GM21381 (cell line): ENCODE results near the gene MYOF.
"Not testable (repeated sequence)": the region's sequence is repeated elsewhere in the genome, so short reads cannot be mapped to it uniquely, and the experiment has no call there.

Source experiments
- ATAC-seq: cut with Tn5 transposase; IDR thresholded peaks from one replicate; pipeline ENCODE4 v1.9.1; 2021; ENCODE audit warnings: mild to moderate bottlenecking, moderate library complexity; ENCODE audit not compliant: unreplicated experiment

MYOF gene

DNA sequence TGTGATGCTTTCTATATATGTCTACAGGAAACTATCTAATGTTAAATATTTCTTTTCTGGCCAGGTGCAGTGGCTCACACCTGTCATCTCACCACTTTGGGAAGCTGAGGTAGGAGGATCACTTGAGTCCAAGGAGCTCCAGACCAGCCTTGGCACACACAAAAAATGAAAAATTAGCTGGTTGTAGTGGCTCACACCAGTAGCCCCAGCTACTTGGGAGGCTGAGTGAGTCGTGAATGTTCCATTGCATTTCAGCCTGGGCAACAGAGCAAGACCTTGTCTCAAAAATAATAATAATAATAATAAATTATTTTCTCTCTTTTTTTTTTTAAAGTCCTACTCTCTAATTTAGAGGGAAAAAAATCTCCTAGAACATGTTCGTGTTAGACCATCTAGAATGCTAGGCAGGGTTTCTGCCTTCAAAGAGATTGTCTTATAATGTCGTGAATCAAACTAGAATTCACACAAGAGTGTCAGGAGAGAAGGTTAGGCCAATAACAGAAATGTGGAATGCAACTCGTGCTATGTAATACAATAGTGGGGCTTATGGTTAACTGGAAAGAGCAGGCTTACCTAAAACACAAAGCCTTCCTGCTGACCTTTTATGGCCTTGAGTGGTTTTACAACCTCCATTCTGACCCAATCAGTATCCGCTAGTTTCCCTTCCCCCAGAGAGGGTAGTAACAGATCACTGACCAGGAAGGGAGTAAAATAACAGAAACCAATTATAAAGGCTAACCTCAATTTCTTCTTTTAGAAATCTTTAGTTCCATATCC is 46.3 kb downstream of the MYOF start:
- no peak for ATAC-seq

DNA sequence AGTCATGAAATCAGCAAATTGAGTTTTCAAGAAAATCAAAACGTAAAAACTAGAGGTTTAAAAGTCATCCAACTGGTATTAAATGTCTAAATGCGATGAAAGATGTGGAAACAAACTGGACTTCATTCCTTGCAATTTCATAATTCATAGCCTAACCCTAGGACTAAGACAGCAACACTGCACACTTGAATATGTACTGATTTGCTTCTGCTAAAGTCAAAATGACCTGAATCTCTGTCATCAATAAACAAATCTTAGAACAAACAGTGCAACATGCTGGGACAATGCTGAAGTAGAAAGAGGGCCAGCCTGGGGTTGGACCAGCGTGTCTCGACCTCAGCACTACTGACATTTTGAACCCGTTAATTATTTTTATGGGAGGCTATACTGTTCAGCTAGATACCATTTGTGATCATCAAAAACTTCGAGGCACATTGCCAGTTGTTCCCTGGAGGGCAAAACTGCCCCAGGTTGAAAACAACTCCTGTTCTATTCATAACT is 47.1 kb downstream of the MYOF start:
- ATAC-seq: no peak

DNA sequence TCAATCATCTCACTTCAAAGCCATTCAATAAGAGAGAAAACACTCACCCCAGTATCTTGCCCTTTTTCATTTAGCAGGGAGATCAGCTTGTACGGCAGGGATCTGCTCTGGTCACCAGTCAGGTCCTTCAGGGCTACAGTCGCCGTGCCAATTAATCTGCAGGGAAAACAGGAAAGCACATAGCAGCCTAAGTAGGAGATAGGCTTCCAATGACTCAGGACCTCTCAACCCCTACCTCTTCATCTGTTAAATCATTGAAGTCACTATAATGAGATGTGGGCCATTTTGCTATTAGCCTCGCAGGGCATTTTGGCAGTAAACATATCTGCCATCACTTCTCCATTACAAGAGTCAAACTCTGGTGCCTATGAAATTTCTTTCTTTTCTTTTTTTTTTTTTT is 50.8 kb downstream of the MYOF start:
- no peak for ATAC-seq

DNA sequence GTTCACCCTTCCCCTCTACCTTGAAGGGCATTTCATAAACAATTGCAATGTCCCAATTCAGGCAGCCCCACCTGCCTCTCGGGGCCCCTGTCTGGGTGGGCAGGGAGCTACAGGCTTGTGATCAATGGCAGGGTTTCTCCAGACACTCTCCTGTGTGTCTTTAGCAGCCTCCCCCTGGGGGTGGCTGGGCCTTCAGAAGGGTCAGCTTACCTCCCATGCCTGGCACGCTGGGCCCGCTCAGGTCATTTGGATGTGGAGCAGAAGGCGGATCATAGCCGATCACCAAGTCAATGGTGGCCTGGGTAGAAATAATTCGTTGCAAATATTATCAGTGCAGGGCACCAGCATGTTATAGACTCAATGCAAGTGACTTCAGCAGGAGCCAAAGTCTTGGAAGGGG is 56.3 kb downstream of the MYOF start:
- no peak for ATAC-seq

DNA sequence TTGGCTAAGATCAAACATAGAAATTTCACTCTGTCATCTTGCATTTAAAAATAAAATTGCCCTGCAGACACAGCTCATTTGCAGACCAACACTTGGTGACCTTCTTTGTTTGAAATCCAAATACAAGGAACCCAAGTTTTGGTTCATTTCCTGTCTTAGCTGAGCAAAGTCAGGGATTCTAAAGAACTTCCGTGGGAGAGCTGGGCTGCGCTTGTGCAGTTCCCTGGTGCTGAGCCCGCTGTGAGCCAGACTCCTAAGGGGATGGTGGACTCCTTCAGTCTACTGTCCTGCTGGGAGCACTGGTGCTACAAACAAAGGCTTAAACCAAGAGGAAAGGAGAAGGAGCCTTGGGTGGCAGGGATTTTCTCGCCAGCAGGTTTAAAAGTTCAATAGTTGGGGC is 60.0 kb downstream of the MYOF start:
- no peak for ATAC-seq

DNA sequence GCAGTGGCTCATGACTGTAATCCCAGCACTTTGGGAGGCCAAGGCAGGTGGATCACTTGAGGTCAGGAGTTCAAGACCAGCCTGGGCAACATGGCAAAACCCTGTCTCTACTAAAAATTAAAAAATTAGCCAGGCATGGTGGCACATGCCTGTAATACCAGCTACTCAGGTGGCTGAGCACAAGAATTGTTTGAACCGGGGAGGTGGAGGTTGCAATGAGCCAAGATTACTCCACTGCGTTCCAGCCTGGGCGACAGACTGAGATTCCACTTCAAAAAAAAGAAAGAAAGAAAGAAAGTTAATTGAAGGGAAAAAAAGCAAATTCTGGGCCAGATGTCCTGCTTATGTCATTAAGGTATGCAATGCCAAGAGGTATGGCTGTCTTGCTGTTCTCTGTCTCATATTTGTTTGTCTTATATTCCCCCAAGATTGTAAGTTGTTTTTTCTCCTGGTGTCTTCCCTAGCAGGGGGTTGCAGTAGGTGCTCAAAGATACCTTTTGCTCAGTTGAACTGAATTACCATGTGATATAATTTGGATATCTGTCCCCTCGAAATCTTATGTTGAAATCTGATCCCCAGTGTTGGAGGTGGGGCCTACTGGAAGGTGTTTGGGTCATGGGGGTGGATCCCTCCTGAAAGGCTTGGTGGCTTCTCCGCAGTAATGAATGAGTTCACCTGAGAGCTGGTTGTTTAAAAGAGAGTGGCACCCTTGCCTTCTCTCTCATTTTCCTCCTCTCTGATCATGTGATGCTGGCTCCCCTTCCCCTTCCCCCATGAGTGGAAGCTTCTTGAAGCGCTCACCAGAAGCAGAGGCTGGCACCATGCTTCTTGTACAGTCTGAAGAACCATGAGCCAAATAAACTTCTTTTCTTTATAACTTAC is 60.9 kb downstream of the MYOF start:
- ATAC-seq: no peak

DNA sequence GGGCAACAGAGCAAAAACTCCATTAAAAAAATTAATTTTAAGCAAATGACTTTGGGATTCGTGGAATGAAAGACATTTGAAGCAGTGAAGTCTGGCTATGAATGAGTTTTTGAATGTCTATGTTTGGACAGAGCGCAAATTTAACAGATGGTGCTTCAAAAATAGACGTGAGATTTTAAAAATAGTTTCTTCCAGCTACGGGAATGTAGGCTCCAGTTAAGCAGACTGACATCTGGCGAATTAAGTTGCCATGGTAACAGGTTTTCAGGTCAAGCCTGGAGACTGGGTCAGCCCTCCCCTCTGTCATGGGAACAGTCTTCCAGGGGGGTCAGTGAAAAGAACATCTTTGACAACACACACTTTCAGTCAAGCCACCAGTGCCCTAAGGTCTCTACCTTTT is 62.0 kb downstream of the MYOF start:
- no peak for ATAC-seq

DNA sequence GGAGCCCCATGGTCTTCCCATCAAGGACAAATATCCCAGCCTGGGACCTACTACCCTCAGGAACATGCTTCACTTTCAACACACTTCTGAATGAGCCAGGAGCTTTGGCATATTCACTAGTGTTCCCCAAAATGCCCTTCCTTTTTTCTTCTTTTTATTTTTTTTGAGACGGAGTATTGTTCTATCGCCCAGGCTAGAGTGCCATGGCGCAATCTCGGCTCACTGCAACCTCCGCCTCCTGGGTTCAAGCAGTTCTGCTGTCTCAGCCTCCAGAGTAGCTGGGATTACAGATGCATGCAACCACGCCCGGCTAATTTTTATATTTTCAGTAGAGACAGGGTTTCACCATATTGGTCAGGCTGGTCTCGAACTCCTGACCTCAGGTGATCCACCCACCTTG is 63.1 kb downstream of the MYOF start:
- ATAC-seq: not testable (repeated sequence)

DNA sequence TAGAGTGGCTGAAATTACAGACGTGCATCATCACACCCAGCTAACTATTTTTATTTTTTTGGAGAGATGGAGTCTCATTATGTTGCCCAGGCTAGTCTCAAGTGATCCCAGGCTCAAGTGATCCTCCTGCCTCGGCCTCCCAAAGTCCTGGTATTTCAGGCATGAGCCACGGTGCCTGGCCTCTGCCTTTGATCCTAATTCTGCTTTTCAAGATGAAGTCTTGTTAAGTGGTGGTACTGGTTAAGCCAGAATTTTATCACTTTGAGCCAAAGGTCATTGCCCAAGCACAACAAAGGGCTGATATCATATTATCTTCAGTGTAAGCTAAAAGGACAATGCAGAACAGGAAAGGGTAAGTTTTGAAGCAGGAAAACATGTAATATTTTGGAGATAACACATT is 64.2 kb downstream of the MYOF start:
- ATAC-seq: no peak

DNA sequence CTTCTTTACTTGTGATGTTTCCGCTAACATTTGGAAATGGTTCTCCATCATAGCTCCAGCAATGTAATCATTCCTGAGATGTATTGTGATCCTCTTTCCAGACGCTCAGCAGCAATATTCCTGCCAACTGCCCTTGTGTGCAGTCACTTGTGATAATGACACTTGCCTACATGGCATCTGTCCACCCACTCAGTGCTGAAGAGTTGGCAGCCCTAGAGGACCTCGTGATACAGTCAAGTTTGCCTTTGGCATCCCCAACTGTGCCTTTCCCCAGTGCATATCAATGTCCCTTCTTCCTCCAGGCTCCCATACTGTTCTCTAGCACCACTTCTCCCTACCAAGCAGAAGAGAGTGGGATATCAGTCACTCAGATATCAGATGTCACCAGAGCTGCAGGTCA is 64.9 kb downstream of the MYOF start:
- ATAC-seq: no peak

DNA sequence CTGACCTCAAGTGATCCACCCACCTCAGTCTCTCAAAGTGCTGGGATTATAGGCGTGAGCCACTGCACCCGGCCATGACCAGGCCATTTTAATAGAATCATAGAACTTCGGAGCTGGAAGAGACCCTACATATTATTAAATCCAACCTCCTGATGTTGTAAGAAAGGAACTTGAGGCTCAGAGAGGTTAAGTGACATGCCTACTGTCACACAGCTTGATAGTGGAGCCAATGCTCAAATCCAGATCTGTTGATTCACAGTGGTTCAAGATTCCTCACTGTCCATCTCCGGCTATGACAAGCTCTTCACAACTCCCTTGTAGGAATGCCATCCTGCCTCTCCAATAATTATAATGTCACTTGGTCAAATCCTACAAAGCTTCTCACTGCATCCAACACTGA is 65.3 kb downstream of the MYOF start:
- ATAC-seq: no peak

DNA sequence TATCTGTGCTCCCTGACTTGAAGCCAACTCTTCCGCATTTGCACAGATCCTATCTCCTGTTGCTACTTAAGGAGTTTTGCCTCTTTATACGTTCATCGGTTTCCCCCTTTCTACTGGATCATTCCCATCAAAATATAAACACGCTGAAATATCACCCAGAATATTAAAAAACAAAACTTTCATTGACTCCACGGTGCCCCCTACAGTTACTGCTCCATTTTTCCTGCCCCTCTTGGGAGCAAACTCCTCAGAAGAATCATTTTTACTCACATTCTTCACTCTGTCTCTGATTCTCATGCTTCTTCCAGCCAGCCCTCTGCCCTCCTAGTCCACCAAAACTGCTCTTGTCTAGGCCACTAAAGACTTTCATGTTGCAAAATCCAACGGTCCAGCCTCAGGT is 66.4 kb downstream of the MYOF start:
- ATAC-seq: no peak

DNA sequence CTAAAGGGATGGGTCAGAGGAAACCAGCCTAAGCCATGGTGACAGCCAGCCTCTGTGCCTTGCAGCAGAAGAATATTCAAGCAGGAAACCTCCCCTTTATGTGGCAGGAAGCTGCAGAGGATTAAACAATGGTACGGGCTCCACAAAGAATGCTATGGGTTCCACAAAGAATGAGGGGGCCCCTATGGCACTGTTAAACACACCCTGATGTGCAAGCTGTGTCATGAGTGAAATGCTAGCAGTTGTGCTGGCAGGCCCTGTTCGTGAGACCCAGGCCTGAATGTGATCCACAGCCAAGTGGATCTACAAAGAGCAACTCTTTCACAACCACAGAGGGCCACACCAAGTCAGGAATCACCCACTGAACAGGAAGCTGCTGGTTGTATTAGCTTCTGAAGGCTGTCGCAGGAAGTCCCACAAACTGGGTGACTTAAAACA is 68.9 kb downstream of the MYOF start:
- ATAC-seq: no peak

DNA sequence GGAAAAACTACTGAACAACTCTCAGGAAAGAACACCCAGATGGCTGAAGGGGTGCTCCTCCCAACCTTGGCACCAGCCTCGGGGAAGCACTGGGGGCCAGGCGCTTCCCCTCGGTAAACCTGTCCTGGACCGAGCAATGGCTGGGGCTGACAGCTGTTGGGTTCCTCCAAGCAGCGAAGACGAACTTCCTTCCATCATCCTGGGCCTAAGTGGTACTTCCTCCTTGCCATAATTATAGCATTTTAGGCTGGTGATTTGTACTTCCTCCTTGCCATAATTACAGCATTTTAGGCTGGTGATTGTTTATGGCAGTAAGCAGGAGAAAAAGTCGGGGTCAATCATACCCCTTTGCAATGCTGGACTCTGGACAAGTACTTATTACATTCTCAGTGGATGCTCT is 69.3 kb downstream of the MYOF start:
- no peak for ATAC-seq

DNA sequence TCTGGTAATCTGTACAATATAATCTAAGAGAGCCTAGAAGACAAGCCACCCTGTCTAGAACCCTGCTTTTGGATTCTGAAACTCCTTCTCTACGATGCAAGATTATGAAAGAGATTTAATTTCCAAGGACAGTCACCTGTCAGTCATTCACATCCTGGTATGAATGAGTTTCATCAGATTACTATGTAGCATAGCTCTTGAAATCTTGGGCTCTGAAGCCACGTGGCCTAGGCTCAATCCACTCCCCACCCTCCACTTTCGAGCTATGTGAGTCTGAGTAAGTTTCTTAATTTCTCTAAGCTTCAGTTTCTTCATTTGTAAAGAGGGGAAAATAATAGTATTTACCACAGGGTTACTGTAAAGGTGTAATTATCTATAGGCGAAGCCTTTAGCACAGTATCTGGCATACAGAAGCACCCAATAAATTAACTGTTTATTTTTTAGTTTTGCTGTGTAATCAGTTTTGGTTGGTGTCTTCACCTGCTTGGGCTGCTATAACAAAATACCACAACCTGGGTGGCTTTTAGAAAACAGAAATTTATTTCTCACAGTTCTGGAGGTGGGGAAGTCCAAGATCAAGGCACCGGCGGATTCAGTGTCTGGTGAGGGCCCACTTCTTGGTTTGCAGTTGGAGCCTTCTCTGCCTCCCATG is 71.3 kb downstream of the MYOF start:
- no peak for ATAC-seq

DNA sequence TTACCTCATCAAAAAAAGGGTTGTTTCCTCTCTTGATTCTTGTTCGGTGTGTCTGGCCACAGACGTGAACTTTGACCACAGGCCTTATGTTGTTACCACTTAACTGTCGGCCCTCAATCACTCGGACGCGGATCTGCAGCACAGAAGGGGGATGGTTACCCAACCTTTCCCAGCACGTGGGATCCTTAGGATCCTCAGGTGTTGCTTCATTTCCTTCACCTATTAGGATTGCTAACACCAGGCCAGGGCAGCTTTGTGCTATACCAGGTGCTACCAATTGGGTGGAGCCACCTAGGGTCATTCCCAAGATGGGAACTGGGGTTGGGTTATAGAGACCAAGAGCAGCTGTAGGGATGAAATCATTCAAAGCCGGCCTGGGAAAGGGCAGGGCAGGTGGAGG is 73.4 kb downstream of the MYOF start:
- no peak for ATAC-seq

DNA sequence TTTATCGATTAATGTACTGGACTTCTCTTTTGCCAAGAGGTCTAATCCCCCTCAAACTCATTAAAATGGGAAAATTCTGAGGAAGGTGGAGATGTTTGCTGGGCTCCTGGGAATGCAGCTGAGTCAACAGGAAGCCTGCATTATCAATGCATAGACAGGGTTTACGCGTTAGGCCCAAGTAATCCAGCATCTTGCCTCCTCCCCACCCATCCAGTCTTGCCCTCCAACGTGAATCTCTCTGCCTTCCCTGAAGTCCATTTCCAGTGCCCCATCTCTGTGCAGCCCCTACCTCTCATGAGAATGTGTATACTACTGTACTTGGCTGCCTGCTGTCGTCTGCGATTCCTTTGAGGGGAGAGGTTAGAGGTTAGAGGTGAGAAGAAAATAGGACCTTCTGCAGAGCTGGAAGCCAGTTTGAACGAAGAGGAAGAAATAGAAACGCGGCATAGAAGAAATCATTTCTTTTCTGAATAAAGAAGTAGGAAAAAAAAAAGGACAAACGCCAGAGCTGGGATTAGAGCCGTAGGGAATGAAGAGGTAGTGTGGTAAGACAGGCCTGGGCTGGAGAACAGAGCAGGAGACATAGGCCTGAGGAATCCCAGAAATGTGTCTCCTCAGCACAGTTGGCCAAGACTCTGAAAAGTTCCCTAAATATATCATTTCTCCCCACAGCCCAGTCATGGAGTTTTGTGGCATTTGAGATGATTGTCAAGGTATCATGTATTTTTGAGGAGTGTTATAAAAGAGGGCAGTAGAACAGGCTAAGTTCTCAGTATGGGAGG is 75.6 kb downstream of the MYOF start:
- ATAC-seq: no peak

DNA sequence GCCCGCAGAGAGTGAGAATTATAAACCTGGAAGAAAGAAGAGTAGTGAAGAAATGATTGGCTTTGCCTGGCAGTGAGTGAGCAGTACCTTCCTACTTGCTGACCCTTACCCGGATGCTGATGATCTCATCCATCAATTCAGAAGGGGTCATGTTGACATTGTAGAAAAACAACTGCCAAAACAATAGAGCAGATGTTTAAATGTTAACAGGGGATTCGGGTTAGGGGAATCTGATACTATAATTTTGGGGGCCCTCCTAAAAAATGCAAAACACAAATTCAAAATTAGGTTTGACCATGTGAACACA is 78.1 kb downstream of the MYOF start:
- no peak for ATAC-seq

DNA sequence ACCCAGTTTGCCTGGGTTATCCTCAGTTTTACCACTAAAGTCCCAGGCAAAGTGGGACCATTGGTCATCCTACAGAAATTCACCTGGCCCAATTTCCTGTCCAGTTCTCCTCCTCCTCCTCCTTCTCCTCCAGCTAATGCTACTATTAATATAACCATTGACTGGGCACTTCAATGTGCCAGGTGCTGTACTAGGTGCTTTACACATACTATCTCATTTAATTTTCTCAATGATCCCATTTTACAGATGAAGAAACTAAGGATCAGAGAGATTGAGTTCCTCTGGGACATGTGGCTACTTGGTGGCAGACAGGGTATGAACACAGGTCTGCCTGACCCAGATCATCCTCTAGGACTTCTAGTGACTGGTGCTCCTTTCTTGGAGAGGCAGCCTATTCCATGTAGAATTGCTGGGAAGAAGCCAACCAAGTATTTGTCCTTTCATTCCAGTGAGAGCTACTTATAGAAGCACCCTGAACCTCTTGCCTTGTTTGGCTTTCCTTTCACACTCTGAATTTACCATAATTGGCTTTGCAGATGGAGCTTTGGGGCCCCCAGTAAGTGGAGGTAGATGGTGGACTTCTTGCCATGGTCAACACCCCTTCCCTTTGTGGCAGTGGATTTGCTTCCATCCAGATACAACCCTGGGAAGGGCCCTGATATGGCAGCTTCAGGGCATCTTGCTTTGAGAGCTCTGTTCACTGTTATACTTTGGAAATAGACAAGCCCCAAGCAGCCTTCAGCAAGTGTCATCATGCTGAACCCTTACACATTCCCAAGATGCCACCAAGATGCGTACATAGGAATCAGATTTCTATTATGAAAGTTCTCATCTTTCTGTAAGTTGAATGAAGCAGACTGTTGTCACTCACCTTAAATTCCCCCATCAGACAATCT is 78.7 kb downstream of the MYOF start:
- ATAC-seq: no peak

DNA sequence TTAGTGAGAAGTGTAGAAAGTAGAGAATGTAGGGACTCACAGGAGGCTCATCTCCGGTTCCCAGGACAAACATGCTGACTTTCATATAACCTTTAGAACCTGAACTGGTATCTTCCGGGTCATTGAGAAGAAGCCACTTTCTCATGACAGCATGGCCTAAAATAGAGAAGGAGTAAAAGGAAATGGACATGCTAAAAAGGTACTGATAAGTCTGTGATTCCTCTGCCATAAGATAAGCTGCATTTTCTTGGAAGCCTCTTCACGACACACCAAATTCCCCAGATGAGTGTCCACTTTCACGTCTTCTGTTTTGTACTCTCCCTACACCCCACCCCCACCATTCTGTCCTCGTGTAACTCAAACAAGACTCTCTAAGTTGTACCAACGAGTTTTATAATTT is 79.9 kb downstream of the MYOF start:
- ATAC-seq: no peak
